Panc1 (cell line): ENCODE results near the gene CFAP52. TPM values are rescaled to one million over a fixed set of nuclear protein-coding genes. Genes with fewer than 3 reads are reported as not detected.

Experiments used
- ATAC-seq: fragments of 200-7000 bp; cut with Tn5 transposase; 2 replicates; pipeline ENCODE4 v1.9.1; 2020; ENCODE audit warnings: mild to moderate bottlenecking, moderate library complexity
- BruUV-seq: library from RNA; stranded (reverse); fragments of 400-500 nt; replicated peaks from 2 replicates; lab custom pipeline; 2021; lab: Mats Ljungman, UMichigan
- CTCF ChIA-PET: fragments of 300-600 bp; sonication (Branson Sonifier 250); formaldehyde crosslinking; loops from one replicate; lab custom pipeline; 2022; ENCODE audit warnings: antibody characterized with exemption; lab: Charles Lee
- POLR2A ChIA-PET: fragments of 300-600 bp; sonication (Branson Sonifier 250); formaldehyde crosslinking; loops from one replicate; lab custom pipeline; 2022; ENCODE audit warnings: antibody characterized with exemption; lab: Charles Lee
- DNase-seq: peaks from one replicate; pipeline ENCODE4 v3.0.0-alpha.2; 2010; ENCODE audit warnings: low read depth, low spot score
- H3K27ac ChIP-seq: 2 replicates; pipeline ENCODE4 v1.5.1; 2011; ENCODE audit warnings: mild to moderate bottlenecking, low read length, inconsistent platforms
- H3K27me3 ChIP-seq: fragments of 200-500 bp; sonication (Bioruptor generic); 2 replicates; pipeline ENCODE4 v1.6.0; 2014; ENCODE audit warnings: low read length, inconsistent platforms; ENCODE audit not compliant: control insufficient read depth, insufficient read depth
- H3K36me3 ChIP-seq: fragments of 200-500 bp; sonication (Bioruptor generic); 2 replicates; pipeline ENCODE4 v1.5.1; 2014; ENCODE audit warnings: inconsistent platforms, mild to moderate bottlenecking, low read length, moderate library complexity; ENCODE audit not compliant: control insufficient read depth, insufficient read depth
- H3K4me1 ChIP-seq: 2 replicates; pipeline ENCODE4 v1.5.1; 2011; ENCODE audit warnings: inconsistent platforms, mild to moderate bottlenecking, low read length, moderate library complexity; ENCODE audit not compliant: control insufficient read depth, insufficient read depth
- H3K4me3 ChIP-seq, 2 experiments: 2 replicates each; pipeline ENCODE4 v1.5.1; 2011 to 2012; ENCODE audit warnings: low read depth in 2 of 2, low read length in 2 of 2, mild to moderate bottlenecking in 2 of 2, inconsistent platforms in 1 of 2, moderate library complexity in 1 of 2
- H3K9me3 ChIP-seq: fragments of 200-500 bp; sonication (Bioruptor generic); 2 replicates; pipeline ENCODE4 v1.5.1; 2014; ENCODE audit warnings: low read depth, mild to moderate bottlenecking, inconsistent platforms, low read length, moderate library complexity; ENCODE audit not compliant: control insufficient read depth, insufficient read depth
- POLR2AphosphoS5 ChIP-seq: IDR thresholded peaks from 2 replicates; pipeline ENCODE4 v1.6.1; 2012; ENCODE audit warnings: mild to moderate bottlenecking, low read depth, low read length, moderate library complexity
- SIN3A ChIP-seq: IDR thresholded peaks from 2 replicates; pipeline ENCODE4 v1.6.1; 2012; ENCODE audit warnings: low read depth, mild to moderate bottlenecking, low read length, moderate library complexity, borderline replicate concordance; ENCODE audit not compliant: insufficient read depth
- TCF7L2 ChIP-seq: IDR thresholded peaks from 2 replicates; pipeline ENCODE4 v1.6.1; 2011; ENCODE audit warnings: mild to moderate bottlenecking, low read depth, low read length, inconsistent platforms
- in situ Hi-C: cut with HindIII; loops from 2 replicates; pipeline ENCODE4 v1.10.0; 2016; ENCODE audit warnings: low sequenced_read_pairs, low pct_unique_long_range_greater_than_20kb
- intact Hi-C: fragments of 100-400 bp; cut with micrococcal nuclease; formaldehyde crosslinking; loops from one replicate; pipeline ENCODE4 v1.10.0; 2022; ENCODE audit not compliant: unreplicated experiment
- total RNA-seq: library from RNA; stranded (reverse); gene quantifications from one replicate; pipeline ENCODE4 v1.2.1, GENCODE V29; 2021; ENCODE audit not compliant: unreplicated experiment
- TF ChIP-seq, protein P1 (sequence below): fragments of 450-650 bp; IDR thresholded peaks from 2 replicates; pipeline ENCODE4 v1.5.1; 2017; ENCODE audit warnings: mild to moderate bottlenecking
- TF ChIP-seq, protein P2 (sequence below), 2 experiments: IDR thresholded peaks; 2 replicates each; pipeline ENCODE4 v1.6.1; 2011 to 2012; ENCODE audit warnings: low read depth in 2 of 2, control low read depth in 1 of 2, low read length in 1 of 2, mild to moderate bottlenecking in 1 of 2, moderate library complexity in 1 of 2; ENCODE audit not compliant: insufficient read depth in 1 of 2

Gene CFAP52
- total RNA-seq, 1 experiment from 2014 or later = not detected

- no TSS peak for BruUV-seq
- POLR2A ChIA-PET = no interaction called here
- DNase-seq = no peak
- no peak for ATAC-seq
- in situ Hi-C loops (no loop called here), intact Hi-C loops (no loop called here)
- H3K4me3 ChIP-seq = no peak overlapping the region
- CTCF ChIA-PET = no interaction called here
- H3K27me3 ChIP-seq = no peaks in the 10 kb centered on the region; the same call in 1 of the 2 replicates
- H3K9me3 ChIP-seq = no peaks in the 10 kb centered on the region
- H3K27ac ChIP-seq = no peak overlapping the region
- H3K4me1 ChIP-seq = no peaks in the 10 kb centered on the region
- no peak for TF ChIP-seq POLR2AphosphoS5
- TF ChIP-seq, protein P1, sequence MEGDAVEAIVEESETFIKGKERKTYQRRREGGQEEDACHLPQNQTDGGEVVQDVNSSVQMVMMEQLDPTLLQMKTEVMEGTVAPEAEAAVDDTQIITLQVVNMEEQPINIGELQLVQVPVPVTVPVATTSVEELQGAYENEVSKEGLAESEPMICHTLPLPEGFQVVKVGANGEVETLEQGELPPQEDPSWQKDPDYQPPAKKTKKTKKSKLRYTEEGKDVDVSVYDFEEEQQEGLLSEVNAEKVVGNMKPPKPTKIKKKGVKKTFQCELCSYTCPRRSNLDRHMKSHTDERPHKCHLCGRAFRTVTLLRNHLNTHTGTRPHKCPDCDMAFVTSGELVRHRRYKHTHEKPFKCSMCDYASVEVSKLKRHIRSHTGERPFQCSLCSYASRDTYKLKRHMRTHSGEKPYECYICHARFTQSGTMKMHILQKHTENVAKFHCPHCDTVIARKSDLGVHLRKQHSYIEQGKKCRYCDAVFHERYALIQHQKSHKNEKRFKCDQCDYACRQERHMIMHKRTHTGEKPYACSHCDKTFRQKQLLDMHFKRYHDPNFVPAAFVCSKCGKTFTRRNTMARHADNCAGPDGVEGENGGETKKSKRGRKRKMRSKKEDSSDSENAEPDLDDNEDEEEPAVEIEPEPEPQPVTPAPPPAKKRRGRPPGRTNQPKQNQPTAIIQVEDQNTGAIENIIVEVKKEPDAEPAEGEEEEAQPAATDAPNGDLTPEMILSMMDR = no peak
- no peak for TF ChIP-seq TCF7L2
- TF ChIP-seq, protein P2, sequence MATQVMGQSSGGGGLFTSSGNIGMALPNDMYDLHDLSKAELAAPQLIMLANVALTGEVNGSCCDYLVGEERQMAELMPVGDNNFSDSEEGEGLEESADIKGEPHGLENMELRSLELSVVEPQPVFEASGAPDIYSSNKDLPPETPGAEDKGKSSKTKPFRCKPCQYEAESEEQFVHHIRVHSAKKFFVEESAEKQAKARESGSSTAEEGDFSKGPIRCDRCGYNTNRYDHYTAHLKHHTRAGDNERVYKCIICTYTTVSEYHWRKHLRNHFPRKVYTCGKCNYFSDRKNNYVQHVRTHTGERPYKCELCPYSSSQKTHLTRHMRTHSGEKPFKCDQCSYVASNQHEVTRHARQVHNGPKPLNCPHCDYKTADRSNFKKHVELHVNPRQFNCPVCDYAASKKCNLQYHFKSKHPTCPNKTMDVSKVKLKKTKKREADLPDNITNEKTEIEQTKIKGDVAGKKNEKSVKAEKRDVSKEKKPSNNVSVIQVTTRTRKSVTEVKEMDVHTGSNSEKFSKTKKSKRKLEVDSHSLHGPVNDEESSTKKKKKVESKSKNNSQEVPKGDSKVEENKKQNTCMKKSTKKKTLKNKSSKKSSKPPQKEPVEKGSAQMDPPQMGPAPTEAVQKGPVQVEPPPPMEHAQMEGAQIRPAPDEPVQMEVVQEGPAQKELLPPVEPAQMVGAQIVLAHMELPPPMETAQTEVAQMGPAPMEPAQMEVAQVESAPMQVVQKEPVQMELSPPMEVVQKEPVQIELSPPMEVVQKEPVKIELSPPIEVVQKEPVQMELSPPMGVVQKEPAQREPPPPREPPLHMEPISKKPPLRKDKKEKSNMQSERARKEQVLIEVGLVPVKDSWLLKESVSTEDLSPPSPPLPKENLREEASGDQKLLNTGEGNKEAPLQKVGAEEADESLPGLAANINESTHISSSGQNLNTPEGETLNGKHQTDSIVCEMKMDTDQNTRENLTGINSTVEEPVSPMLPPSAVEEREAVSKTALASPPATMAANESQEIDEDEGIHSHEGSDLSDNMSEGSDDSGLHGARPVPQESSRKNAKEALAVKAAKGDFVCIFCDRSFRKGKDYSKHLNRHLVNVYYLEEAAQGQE (IDR thresholded peaks at IDR 0.05; ENCODE audit: insufficient read depth in 1 of 2, low read depth in 2 of 2, low read length in 1 of 2) = no peak
- TF ChIP-seq SIN3A = no peak
- no peaks in the 10 kb centered on the region for H3K36me3 ChIP-seq
Measured at GRCh38 chr17:9632741-9633140, 56.3 kb downstream of the CFAP52 start.

GRCh38 chr17:9635340-9635739, 58.9 kb downstream of the CFAP52 start:
- Histone ChIP-seq H3K4me1 (no peaks in the 10 kb centered on the region), H3K27ac (no peak overlapping the region), H3K4me3 (no peak overlapping the region), H3K36me3 (no peaks in the 10 kb centered on the region), H3K9me3 (no peaks in the 10 kb centered on the region), H3K27me3 (no peaks in the 10 kb centered on the region)
- DNase-seq = no peak
- ChIA-PET CTCF (no interaction called here), POLR2A (no interaction called here)
- no peak for ATAC-seq
- BruUV-seq = no TSS peak
- in situ Hi-C loops (no loop called here), intact Hi-C loops (no loop called here)
- TF ChIP-seq SIN3A = no peak
- TF ChIP-seq TCF7L2 = no peak
- TF ChIP-seq, protein P1 = no peak
- TF ChIP-seq POLR2AphosphoS5 = no peak
- TF ChIP-seq, protein P2 (IDR thresholded peaks at IDR 0.05; ENCODE audit: insufficient read depth in 1 of 2, low read depth in 2 of 2, low read length in 1 of 2) = no peak
